RWPE2 (cell line): ENCODE data around the gene PCDHGA1.
A peak's percentile ranks its signal among the peaks of the same experiment; 100 is the strongest.
"Not testable (repeated sequence)": the region's sequence is repeated elsewhere in the genome, so short reads cannot be mapped to it uniquely, and the experiment has no call there.

Experiments used
- ATAC-seq: fragments of 200-7000 bp; cut with Tn5 transposase; 3 replicates; pipeline ENCODE4 v1.9.1; 2021; ENCODE audit warnings: low read depth
- DNase-seq: peaks from one replicate; pipeline ENCODE4 v3.0.0-alpha.2; 2020; ENCODE audit warnings: low spot score
- H3K27ac ChIP-seq: fragments of 450-650 bp; 2 replicates; pipeline ENCODE4 v1.5.1; 2017; ENCODE audit warnings: mild to moderate bottlenecking; ENCODE audit not compliant: poor library complexity, severe bottlenecking
- H3K27me3 ChIP-seq: fragments of 250-450 bp; sonication (Bioruptor Pico); 2 replicates; pipeline ENCODE4 v1.5.1; 2021; ENCODE audit warnings: mild to moderate bottlenecking, moderate library complexity; ENCODE audit not compliant: insufficient read depth, poor library complexity, severe bottlenecking
- H3K36me3 ChIP-seq: fragments of 250-450 bp; sonication (Bioruptor Pico); 2 replicates; pipeline ENCODE4 v1.5.1; 2020; ENCODE audit warnings: low read depth, mild to moderate bottlenecking, moderate library complexity
- H3K4me1 ChIP-seq: fragments of 250-450 bp; sonication (Bioruptor Pico); 2 replicates; pipeline ENCODE4 v1.5.1; 2021; ENCODE audit warnings: mild to moderate bottlenecking, moderate library complexity; ENCODE audit not compliant: insufficient read depth, poor library complexity, severe bottlenecking
- H3K4me3 ChIP-seq: fragments of 250-450 bp; sonication (Bioruptor Pico); 2 replicates; pipeline ENCODE4 v1.5.1; 2021; ENCODE audit warnings: mild to moderate bottlenecking, moderate library complexity; ENCODE audit not compliant: severe bottlenecking
- H3K9me3 ChIP-seq: fragments of 250-450 bp; sonication (Bioruptor Pico); 2 replicates; pipeline ENCODE4 v1.5.1; 2021; ENCODE audit warnings: mild to moderate bottlenecking, moderate library complexity; ENCODE audit not compliant: severe bottlenecking
- TF ChIP-seq, protein P1 (sequence below): fragments of 450-650 bp; IDR thresholded peaks from one replicate; pipeline ENCODE4 v1.5.1; 2017; ENCODE audit warnings: mild to moderate bottlenecking, moderate library complexity; ENCODE audit not compliant: poor library complexity, severe bottlenecking

Gene PCDHGA1

GRCh38 chr5:141326088-141326854, 4.0 kb upstream of the PCDHGA1 start:
- Histone ChIP-seq H3K4me1 (peaks cover 4% of the 10 kb centered on the region), H3K27me3 (peaks cover 24% of the 10 kb centered on the region), H3K27ac (no peak overlapping the region), H3K4me3 (peak overlapping the region; percentile 9), H3K36me3 (no peaks in the 10 kb centered on the region), H3K9me3 (no peaks in the 10 kb centered on the region)
- DNase-seq (no peak), ATAC-seq (peak; percentile 86)
- TF ChIP-seq, protein P1, sequence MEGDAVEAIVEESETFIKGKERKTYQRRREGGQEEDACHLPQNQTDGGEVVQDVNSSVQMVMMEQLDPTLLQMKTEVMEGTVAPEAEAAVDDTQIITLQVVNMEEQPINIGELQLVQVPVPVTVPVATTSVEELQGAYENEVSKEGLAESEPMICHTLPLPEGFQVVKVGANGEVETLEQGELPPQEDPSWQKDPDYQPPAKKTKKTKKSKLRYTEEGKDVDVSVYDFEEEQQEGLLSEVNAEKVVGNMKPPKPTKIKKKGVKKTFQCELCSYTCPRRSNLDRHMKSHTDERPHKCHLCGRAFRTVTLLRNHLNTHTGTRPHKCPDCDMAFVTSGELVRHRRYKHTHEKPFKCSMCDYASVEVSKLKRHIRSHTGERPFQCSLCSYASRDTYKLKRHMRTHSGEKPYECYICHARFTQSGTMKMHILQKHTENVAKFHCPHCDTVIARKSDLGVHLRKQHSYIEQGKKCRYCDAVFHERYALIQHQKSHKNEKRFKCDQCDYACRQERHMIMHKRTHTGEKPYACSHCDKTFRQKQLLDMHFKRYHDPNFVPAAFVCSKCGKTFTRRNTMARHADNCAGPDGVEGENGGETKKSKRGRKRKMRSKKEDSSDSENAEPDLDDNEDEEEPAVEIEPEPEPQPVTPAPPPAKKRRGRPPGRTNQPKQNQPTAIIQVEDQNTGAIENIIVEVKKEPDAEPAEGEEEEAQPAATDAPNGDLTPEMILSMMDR = peak; percentile 72

- no peak overlapping the region for H3K27ac ChIP-seq
Measured at GRCh38 chr5:141328231-141328630, 2.1 kb upstream of the PCDHGA1 start.

GRCh38 chr5:141332571-141332970, 2.3 kb downstream of the PCDHGA1 start:
- H3K9me3 ChIP-seq, H3K27ac ChIP-seq, H3K36me3 ChIP-seq, DNase-seq, H3K4me1 ChIP-seq, H3K4me3 ChIP-seq, ATAC-seq: not testable (repeated sequence)
- H3K27me3 ChIP-seq = peaks cover 81% of the 10 kb centered on the region

More at GRCh38 chr5:141328231-141328630, 2.1 kb upstream of the PCDHGA1 start:
- ATAC-seq (no peak), DNase-seq (no peak)
- Histone ChIP-seq H3K9me3 (peaks cover 2% of the 10 kb centered on the region), H3K36me3 (no peaks in the 10 kb centered on the region), H3K27me3 (peaks cover 40% of the 10 kb centered on the region), H3K4me1 (peaks cover 4% of the 10 kb centered on the region), H3K4me3 (no peak overlapping the region)
- TF ChIP-seq, protein P1 = no peak

- H3K36me3 ChIP-seq = no peaks in the 10 kb centered on the region
- DNase-seq (no peak), ATAC-seq (peak; percentile 41)
- peaks cover 7% of the 10 kb centered on the region for H3K9me3 ChIP-seq
- TF ChIP-seq, protein P1 = peak; percentile 51
- H3K4me3 ChIP-seq = peak within 1 kb of the TSS; percentile 21
- H3K27me3 ChIP-seq = peaks cover 94% of the 10 kb centered on the region
- no peak within 1 kb of the TSS for H3K27ac ChIP-seq
- no peaks in the 10 kb centered on the region for H3K4me1 ChIP-seq
Measured at GRCh38 chr5:141338538-141339306, 8.4 kb downstream of the PCDHGA1 start, which contains the start of gene PCDHGA2. Gene PCDHGA2, plus strand, starts transcription at chr5:141338760.

DNA sequence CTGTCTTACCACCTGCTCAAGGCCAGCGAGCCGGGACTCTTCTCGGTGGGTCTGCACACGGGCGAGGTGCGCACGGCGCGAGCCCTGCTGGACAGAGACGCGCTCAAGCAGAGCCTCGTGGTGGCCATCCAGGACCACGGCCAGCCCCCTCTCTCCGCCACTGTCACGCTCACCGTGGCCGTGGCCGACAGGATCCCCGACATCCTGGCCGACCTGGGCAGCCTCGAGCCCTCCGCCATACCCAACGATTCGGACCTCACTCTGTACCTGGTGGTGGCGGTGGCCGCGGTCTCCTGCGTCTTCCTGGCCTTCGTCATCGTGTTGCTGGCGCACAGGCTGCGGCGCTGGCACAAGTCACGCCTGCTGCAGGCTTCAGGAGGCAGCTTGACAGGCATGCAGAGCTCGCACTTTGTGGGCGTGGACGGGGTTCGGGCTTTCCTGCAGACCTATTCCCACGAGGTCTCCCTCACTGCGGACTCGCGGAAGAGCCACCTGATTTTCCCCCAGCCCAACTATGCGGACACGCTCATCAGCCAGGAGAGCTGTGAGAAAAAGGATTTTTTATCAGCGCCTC, 10.6 kb downstream of the PCDHGA1 start:
- H3K9me3 ChIP-seq, H3K4me3 ChIP-seq, H3K36me3 ChIP-seq, DNase-seq, H3K4me1 ChIP-seq, ATAC-seq, H3K27ac ChIP-seq: not testable (repeated sequence)
- peaks cover 89% of the 10 kb centered on the region for H3K27me3 ChIP-seq
